T-helper 2 cell treated with Interferon-gamma antibody and Interleukin-4, amounts not matched to agents 5 μg/mL and 100 μg/mL, for 36 hours (primary cell): ENCODE results near the gene CACNG7.

Experiments used
- DNase-seq: peaks from one replicate; pipeline ENCODE4 v3.0.0; 2021; ENCODE audit warnings: low spot score
- H3K27ac Mint-ChIP-seq: one replicate; pipeline ENCODE4 v1.8.0; 2021; ENCODE audit warnings: mild to moderate bottlenecking, mixed read lengths
- H3K27me3 Mint-ChIP-seq: one replicate; pipeline ENCODE4 v1.8.0; 2021; ENCODE audit warnings: low read depth, mixed read lengths
- H3K36me3 Mint-ChIP-seq: one replicate; pipeline ENCODE4 v1.8.0; 2021; ENCODE audit warnings: low read depth, mixed read lengths
- H3K4me1 Mint-ChIP-seq: one replicate; pipeline ENCODE4 v1.8.0; 2021; ENCODE audit warnings: low read depth, mixed read lengths
- H3K4me3 Mint-ChIP-seq: one replicate; pipeline ENCODE4 v1.8.0; 2022; ENCODE audit warnings: mild to moderate bottlenecking, moderate library complexity, mixed read lengths
- H3K9me3 Mint-ChIP-seq: one replicate; pipeline ENCODE4 v1.8.0; 2021; ENCODE audit warnings: mixed read lengths

Gene CACNG7

GRCh38 chr19:53872762-53873161, 36.3 kb upstream of the CACNG7 start:
- Mint-ChIP-seq H3K36me3 (peaks cover 50% of the 10 kb centered on the region), H3K27me3 (no peaks in the 10 kb centered on the region), H3K4me1 (peaks cover 52% of the 10 kb centered on the region), H3K9me3 (peaks cover 4% of the 10 kb centered on the region), H3K27ac (peak overlapping the region; percentile 69), H3K4me3 (peak overlapping the region; percentile 10)
- no peak for DNase-seq

GRCh38 chr19:53873773-53874605, 35.1 kb upstream of the CACNG7 start:
- Mint-ChIP-seq H3K9me3 (peaks cover 4% of the 10 kb centered on the region), H3K4me3 (peak overlapping the region; percentile 79), H3K27me3 (no peaks in the 10 kb centered on the region), H3K4me1 (peaks cover 49% of the 10 kb centered on the region), H3K27ac (peak overlapping the region; percentile 92), H3K36me3 (peaks cover 48% of the 10 kb centered on the region)
- no peak for DNase-seq

- Mint-ChIP-seq H3K9me3 (peaks cover 4% of the 10 kb centered on the region), H3K27ac (peak overlapping the region; percentile 92), H3K27me3 (no peaks in the 10 kb centered on the region), H3K4me1 (peaks cover 49% of the 10 kb centered on the region), H3K4me3 (peak overlapping the region; percentile 79), H3K36me3 (peaks cover 46% of the 10 kb centered on the region)
- DNase-seq: no peak
Measured at GRCh38 chr19:53874606-53874990, 34.5 kb upstream of the CACNG7 start.

- H3K9me3 Mint-ChIP-seq: peaks cover 4% of the 10 kb centered on the region
- H3K36me3 Mint-ChIP-seq: peaks cover 43% of the 10 kb centered on the region
- H3K27me3 Mint-ChIP-seq: no peaks in the 10 kb centered on the region
- H3K4me1 Mint-ChIP-seq: peaks cover 44% of the 10 kb centered on the region
- H3K4me3 Mint-ChIP-seq: peak overlapping the region; percentile 51
- H3K27ac Mint-ChIP-seq: peak overlapping the region; percentile 12
- no peak for DNase-seq
Measured at GRCh38 chr19:53875602-53876325, 33.3 kb upstream of the CACNG7 start.

GRCh38 chr19:53876651-53877224, 32.3 kb upstream of the CACNG7 start:
- Mint-ChIP-seq H3K4me1 (peaks cover 37% of the 10 kb centered on the region), H3K27me3 (no peaks in the 10 kb centered on the region), H3K27ac (peak overlapping the region; percentile 61), H3K36me3 (peaks cover 36% of the 10 kb centered on the region), H3K9me3 (peaks cover 4% of the 10 kb centered on the region), H3K4me3 (peak overlapping the region; percentile 49)
- DNase-seq: no peak

GRCh38 chr19:53877361-53877766, 31.7 kb upstream of the CACNG7 start:
- peak overlapping the region; percentile 49 for H3K4me3 Mint-ChIP-seq
- peaks cover 37% of the 10 kb centered on the region for H3K4me1 Mint-ChIP-seq
- peaks cover 4% of the 10 kb centered on the region for H3K9me3 Mint-ChIP-seq
- DNase-seq: no peak
- peaks cover 2% of the 10 kb centered on the region for H3K27me3 Mint-ChIP-seq
- peak overlapping the region; percentile 61 for H3K27ac Mint-ChIP-seq
- peaks cover 36% of the 10 kb centered on the region for H3K36me3 Mint-ChIP-seq

GRCh38 chr19:53878776-53879139, 30.3 kb upstream of the CACNG7 start:
- Mint-ChIP-seq H3K27ac (no peak overlapping the region), H3K9me3 (peaks cover 4% of the 10 kb centered on the region), H3K4me3 (no peak overlapping the region), H3K27me3 (peaks cover 12% of the 10 kb centered on the region), H3K4me1 (peaks cover 30% of the 10 kb centered on the region), H3K36me3 (peaks cover 26% of the 10 kb centered on the region)
- no peak for DNase-seq

GRCh38 chr19:53879140-53880081, 29.7 kb upstream of the CACNG7 start:
- Mint-ChIP-seq H3K4me1 (peaks cover 25% of the 10 kb centered on the region), H3K36me3 (peaks cover 19% of the 10 kb centered on the region), H3K9me3 (peaks cover 3% of the 10 kb centered on the region), H3K27me3 (peaks cover 19% of the 10 kb centered on the region), H3K4me3 (no peak overlapping the region), H3K27ac (no peak overlapping the region)
- peak; percentile 83 for DNase-seq

GRCh38 chr19:53880711-53881481, 28.2 kb upstream of the CACNG7 start:
- Mint-ChIP-seq H3K4me1 (peaks cover 17% of the 10 kb centered on the region), H3K4me3 (no peak overlapping the region), H3K36me3 (peaks cover 8% of the 10 kb centered on the region), H3K27ac (no peak overlapping the region), H3K27me3 (peaks cover 30% of the 10 kb centered on the region), H3K9me3 (no peaks in the 10 kb centered on the region)
- no peak for DNase-seq

GRCh38 chr19:53881482-53882390, 27.3 kb upstream of the CACNG7 start, which contains the start of gene PRKCG:
PRKCG (plus strand) TSS chr19:53882197; CDS start chr19:53882495, 298 bp downstream.
- Mint-ChIP-seq H3K36me3 (peaks cover 5% of the 10 kb centered on the region), H3K27ac (no peak within 1 kb of the TSS), H3K27me3 (peaks cover 33% of the 10 kb centered on the region), H3K4me1 (peaks cover 13% of the 10 kb centered on the region), H3K9me3 (no peaks in the 10 kb centered on the region), H3K4me3 (peak within 1 kb of the TSS; percentile 34)
- peak; percentile 36 for DNase-seq

- Mint-ChIP-seq H3K27ac (no peak overlapping the region), H3K4me1 (peaks cover 5% of the 10 kb centered on the region), H3K4me3 (peak overlapping the region; percentile 34), H3K36me3 (no peaks in the 10 kb centered on the region), H3K9me3 (no peaks in the 10 kb centered on the region), H3K27me3 (peaks cover 36% of the 10 kb centered on the region)
- no peak for DNase-seq
Measured at GRCh38 chr19:53882391-53883050, 26.6 kb upstream of the CACNG7 start.
